ENCODE results near the gene GID4.

DNA sequence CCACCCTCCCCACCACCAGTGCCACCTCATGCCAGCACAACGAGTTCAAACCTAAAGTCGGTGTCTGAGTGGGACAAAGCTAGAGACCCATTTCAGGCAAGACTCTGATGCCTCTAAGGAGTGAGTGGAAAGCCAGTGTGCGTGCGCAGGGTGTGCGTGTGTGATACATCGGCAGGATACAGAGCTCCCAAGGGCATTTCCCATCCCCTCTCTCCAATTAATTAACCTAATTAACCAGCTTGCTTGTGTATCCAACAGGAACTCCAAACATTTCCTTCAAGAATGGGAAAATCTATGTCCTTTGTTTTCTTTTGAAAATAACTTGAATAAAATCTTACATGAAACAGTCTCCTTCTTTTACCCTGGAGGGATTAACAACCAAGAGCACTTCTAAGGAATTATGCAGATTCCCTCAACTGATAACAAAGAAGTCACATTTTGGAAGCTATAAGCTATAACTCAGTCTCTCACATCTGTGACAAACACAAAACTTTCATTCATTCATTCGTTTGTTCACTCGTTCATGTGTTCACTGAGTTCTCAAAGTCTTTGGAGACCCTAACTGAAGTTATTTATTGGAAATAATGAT is 10.2 kb upstream of the GID4 start:
- no peak for TF ChIP-seq POLR2A (IDR thresholded peaks at IDR 0.05)
- TF ChIP-seq, protein P1, sequence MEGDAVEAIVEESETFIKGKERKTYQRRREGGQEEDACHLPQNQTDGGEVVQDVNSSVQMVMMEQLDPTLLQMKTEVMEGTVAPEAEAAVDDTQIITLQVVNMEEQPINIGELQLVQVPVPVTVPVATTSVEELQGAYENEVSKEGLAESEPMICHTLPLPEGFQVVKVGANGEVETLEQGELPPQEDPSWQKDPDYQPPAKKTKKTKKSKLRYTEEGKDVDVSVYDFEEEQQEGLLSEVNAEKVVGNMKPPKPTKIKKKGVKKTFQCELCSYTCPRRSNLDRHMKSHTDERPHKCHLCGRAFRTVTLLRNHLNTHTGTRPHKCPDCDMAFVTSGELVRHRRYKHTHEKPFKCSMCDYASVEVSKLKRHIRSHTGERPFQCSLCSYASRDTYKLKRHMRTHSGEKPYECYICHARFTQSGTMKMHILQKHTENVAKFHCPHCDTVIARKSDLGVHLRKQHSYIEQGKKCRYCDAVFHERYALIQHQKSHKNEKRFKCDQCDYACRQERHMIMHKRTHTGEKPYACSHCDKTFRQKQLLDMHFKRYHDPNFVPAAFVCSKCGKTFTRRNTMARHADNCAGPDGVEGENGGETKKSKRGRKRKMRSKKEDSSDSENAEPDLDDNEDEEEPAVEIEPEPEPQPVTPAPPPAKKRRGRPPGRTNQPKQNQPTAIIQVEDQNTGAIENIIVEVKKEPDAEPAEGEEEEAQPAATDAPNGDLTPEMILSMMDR (IDR thresholded peaks at IDR 0.05) = no peak
- TF ChIP-seq EP300 (IDR thresholded peaks at IDR 0.05) = no peak
